Measurements from ENCODE around the gene AGTPBP1.

DNA sequence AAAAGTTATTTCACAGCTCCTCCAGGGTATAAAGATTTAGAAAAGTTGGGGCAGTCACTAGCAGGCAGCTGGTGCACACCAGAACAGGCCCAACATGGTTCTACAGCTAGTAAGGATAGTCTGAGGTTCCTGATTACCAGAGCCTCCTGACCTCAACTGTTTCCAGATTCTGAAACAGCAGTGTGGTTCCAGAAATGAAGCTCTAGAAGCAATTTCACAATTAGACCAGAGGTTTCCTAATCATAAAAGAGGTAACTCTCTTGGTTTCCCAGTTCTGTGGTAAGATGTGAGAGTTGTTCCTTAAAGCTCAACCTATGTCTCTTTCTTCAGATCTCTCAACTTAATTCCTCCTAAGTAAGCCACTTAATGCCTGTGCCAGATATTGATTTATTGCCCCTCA, 11.9 kb downstream of the AGTPBP1 start:
- TF ChIP-seq, protein P1, sequence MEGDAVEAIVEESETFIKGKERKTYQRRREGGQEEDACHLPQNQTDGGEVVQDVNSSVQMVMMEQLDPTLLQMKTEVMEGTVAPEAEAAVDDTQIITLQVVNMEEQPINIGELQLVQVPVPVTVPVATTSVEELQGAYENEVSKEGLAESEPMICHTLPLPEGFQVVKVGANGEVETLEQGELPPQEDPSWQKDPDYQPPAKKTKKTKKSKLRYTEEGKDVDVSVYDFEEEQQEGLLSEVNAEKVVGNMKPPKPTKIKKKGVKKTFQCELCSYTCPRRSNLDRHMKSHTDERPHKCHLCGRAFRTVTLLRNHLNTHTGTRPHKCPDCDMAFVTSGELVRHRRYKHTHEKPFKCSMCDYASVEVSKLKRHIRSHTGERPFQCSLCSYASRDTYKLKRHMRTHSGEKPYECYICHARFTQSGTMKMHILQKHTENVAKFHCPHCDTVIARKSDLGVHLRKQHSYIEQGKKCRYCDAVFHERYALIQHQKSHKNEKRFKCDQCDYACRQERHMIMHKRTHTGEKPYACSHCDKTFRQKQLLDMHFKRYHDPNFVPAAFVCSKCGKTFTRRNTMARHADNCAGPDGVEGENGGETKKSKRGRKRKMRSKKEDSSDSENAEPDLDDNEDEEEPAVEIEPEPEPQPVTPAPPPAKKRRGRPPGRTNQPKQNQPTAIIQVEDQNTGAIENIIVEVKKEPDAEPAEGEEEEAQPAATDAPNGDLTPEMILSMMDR (IDR thresholded peaks at IDR 0.05) = no peak
- no peak for TF ChIP-seq POLR2A (IDR thresholded peaks at IDR 0.05)
